Measurements from ENCODE around the gene PDLIM5.
"Not testable (repeated sequence)": the region's sequence is repeated elsewhere in the genome, so short reads cannot be mapped to it uniquely, and the experiment has no call there.

Gene PDLIM5

GRCh38 chr4:94595880-94596483 lies 144.2 kb downstream of the PDLIM5 start:
- no peak for DNase-seq (ENCODE audit: low read depth)

- no peak for DNase-seq (ENCODE audit: low read depth)
Measured at GRCh38 chr4:94598758-94599157, 147.0 kb downstream of the PDLIM5 start.

- no peak for DNase-seq (ENCODE audit: low read depth)
Measured at GRCh38 chr4:94603170-94603747, 151.5 kb downstream of the PDLIM5 start.

GRCh38 chr4:94605241-94605805 lies 153.6 kb downstream of the PDLIM5 start:
- no peak for DNase-seq (ENCODE audit: low read depth)

GRCh38 chr4:94610145-94610544 lies 158.4 kb downstream of the PDLIM5 start:
- no peak for DNase-seq (ENCODE audit: low read depth)

- DNase-seq (ENCODE audit: low read depth) = no peak
Measured at GRCh38 chr4:94613248-94613647, 161.5 kb downstream of the PDLIM5 start.

- DNase-seq (ENCODE audit: low read depth) = no peak
Measured at GRCh38 chr4:94615451-94615850, 163.7 kb downstream of the PDLIM5 start.

- DNase-seq (ENCODE audit: low read depth) = no peak
Measured at GRCh38 chr4:94621491-94622080, 169.8 kb downstream of the PDLIM5 start.

- no peak for DNase-seq (ENCODE audit: low read depth)
Measured at GRCh38 chr4:94623126-94623911, 171.6 kb downstream of the PDLIM5 start.

- DNase-seq (ENCODE audit: low read depth) = no peak
Measured at GRCh38 chr4:94626942-94627341, 175.2 kb downstream of the PDLIM5 start.

GRCh38 chr4:94629058-94629457 lies 177.3 kb downstream of the PDLIM5 start:
- not testable (repeated sequence) for DNase-seq (ENCODE audit: low read depth)

GRCh38 chr4:94629837-94630236 lies 178.1 kb downstream of the PDLIM5 start:
- no peak for DNase-seq (ENCODE audit: low read depth)

- no peak for DNase-seq (ENCODE audit: low read depth)
Measured at GRCh38 chr4:94634271-94634670, 182.5 kb downstream of the PDLIM5 start.

GRCh38 chr4:94635177-94635576 lies 183.4 kb downstream of the PDLIM5 start:
- no peak for DNase-seq (ENCODE audit: low read depth)

- no peak for DNase-seq (ENCODE audit: low read depth)
Measured at GRCh38 chr4:94636004-94636403, 184.3 kb downstream of the PDLIM5 start.

GRCh38 chr4:94639298-94639697 lies 187.6 kb downstream of the PDLIM5 start:
- DNase-seq (ENCODE audit: low read depth) = no peak

GRCh38 chr4:94640151-94640550 lies 188.4 kb downstream of the PDLIM5 start:
- no peak for DNase-seq (ENCODE audit: low read depth)

- no peak for DNase-seq (ENCODE audit: low read depth)
Measured at GRCh38 chr4:94641702-94642560, 190.2 kb downstream of the PDLIM5 start.

GRCh38 chr4:94642561-94642866 lies 190.8 kb downstream of the PDLIM5 start:
- no peak for DNase-seq (ENCODE audit: low read depth)

GRCh38 chr4:94648699-94649098 lies 197.0 kb downstream of the PDLIM5 start:
- no peak for DNase-seq (ENCODE audit: low read depth)

- no peak for DNase-seq (ENCODE audit: low read depth)
Measured at GRCh38 chr4:94649381-94650133, 197.8 kb downstream of the PDLIM5 start.
